ENCODE results near the gene DISC1. TPM values are rescaled to one million over a fixed set of nuclear protein-coding genes. Genes with fewer than 3 reads are reported as not detected.

The DISC1 gene
- total RNA-seq, 1 experiment from 2014 or later: 0.36 TPM

DNA sequence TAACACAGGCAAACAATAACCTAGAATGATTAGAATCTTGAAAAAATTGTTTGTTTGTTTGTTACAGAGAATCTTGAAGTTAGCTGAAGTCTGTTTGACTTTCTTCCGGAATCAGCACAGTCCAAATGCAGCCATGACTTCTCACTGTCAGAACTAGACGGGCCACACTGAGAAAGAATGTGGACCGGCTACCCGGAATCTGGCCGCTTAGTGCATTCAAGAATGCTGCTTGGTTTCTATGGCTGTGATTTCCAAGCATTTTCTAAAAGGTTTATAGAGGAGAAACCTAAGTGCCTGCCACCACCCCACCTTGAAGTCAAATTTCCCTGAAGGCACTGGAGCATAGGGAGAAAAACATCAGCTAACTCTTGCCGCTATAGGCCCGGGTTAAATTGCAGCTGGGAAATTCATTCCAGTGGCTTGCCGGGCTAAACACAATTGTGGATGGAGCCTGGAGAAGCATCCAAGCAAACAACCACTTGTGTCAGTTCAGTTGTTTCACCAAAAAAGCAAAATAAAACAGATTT, 231.1 kb downstream of the DISC1 start:
- Histone ChIP-seq H3K27ac (ENCODE audit: low read length) (no peak overlapping the region), H3K4me3 (ENCODE audit: low read depth in 2 of 2, low read length in 2 of 2) (no peak overlapping the region), H3K4me1 (ENCODE audit: control insufficient read depth, insufficient read depth, low read length) (no peaks in the 10 kb centered on the region), H3K36me3 (ENCODE audit: control insufficient read depth, insufficient read depth, low read length) (no peaks in the 10 kb centered on the region), H3K9me3 (ENCODE audit: control insufficient read depth, insufficient read depth, low read depth, low read length) (no peaks in the 10 kb centered on the region), H3K27me3 (ENCODE audit: control insufficient read depth, insufficient read depth, low read length) (no peaks in the 10 kb centered on the region)
- BruUV-seq (replicated peaks): no TSS peak
- CTCF ChIA-PET: no interaction called here
- intact Hi-C loops (cut with micrococcal nuclease; ENCODE audit: unreplicated experiment) (no loop called here), in situ Hi-C loops (cut with HindIII; ENCODE audit: low pct_unique_long_range_greater_than_20kb, low sequenced_read_pairs) (no loop called here)
- POLR2A ChIA-PET: no interaction called here
- ATAC-seq (no peak), DNase-seq (ENCODE audit: low read depth, low spot score) (no peak)
- TF ChIP-seq, protein P1, sequence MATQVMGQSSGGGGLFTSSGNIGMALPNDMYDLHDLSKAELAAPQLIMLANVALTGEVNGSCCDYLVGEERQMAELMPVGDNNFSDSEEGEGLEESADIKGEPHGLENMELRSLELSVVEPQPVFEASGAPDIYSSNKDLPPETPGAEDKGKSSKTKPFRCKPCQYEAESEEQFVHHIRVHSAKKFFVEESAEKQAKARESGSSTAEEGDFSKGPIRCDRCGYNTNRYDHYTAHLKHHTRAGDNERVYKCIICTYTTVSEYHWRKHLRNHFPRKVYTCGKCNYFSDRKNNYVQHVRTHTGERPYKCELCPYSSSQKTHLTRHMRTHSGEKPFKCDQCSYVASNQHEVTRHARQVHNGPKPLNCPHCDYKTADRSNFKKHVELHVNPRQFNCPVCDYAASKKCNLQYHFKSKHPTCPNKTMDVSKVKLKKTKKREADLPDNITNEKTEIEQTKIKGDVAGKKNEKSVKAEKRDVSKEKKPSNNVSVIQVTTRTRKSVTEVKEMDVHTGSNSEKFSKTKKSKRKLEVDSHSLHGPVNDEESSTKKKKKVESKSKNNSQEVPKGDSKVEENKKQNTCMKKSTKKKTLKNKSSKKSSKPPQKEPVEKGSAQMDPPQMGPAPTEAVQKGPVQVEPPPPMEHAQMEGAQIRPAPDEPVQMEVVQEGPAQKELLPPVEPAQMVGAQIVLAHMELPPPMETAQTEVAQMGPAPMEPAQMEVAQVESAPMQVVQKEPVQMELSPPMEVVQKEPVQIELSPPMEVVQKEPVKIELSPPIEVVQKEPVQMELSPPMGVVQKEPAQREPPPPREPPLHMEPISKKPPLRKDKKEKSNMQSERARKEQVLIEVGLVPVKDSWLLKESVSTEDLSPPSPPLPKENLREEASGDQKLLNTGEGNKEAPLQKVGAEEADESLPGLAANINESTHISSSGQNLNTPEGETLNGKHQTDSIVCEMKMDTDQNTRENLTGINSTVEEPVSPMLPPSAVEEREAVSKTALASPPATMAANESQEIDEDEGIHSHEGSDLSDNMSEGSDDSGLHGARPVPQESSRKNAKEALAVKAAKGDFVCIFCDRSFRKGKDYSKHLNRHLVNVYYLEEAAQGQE (IDR thresholded peaks at IDR 0.05; ENCODE audit: insufficient read depth in 1 of 2, low read depth in 2 of 2, low read length in 1 of 2): no peak
- TF ChIP-seq TCF7L2 (IDR thresholded peaks at IDR 0.05; ENCODE audit: low read depth, low read length) (no peak), SIN3A (IDR thresholded peaks at IDR 0.05; ENCODE audit: borderline replicate concordance, insufficient read depth, low read depth, low read length) (no peak), POLR2AphosphoS5 (IDR thresholded peaks at IDR 0.05; ENCODE audit: low read depth, low read length) (no peak)
- TF ChIP-seq, protein P2, sequence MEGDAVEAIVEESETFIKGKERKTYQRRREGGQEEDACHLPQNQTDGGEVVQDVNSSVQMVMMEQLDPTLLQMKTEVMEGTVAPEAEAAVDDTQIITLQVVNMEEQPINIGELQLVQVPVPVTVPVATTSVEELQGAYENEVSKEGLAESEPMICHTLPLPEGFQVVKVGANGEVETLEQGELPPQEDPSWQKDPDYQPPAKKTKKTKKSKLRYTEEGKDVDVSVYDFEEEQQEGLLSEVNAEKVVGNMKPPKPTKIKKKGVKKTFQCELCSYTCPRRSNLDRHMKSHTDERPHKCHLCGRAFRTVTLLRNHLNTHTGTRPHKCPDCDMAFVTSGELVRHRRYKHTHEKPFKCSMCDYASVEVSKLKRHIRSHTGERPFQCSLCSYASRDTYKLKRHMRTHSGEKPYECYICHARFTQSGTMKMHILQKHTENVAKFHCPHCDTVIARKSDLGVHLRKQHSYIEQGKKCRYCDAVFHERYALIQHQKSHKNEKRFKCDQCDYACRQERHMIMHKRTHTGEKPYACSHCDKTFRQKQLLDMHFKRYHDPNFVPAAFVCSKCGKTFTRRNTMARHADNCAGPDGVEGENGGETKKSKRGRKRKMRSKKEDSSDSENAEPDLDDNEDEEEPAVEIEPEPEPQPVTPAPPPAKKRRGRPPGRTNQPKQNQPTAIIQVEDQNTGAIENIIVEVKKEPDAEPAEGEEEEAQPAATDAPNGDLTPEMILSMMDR (IDR thresholded peaks at IDR 0.05): no peak

DNA sequence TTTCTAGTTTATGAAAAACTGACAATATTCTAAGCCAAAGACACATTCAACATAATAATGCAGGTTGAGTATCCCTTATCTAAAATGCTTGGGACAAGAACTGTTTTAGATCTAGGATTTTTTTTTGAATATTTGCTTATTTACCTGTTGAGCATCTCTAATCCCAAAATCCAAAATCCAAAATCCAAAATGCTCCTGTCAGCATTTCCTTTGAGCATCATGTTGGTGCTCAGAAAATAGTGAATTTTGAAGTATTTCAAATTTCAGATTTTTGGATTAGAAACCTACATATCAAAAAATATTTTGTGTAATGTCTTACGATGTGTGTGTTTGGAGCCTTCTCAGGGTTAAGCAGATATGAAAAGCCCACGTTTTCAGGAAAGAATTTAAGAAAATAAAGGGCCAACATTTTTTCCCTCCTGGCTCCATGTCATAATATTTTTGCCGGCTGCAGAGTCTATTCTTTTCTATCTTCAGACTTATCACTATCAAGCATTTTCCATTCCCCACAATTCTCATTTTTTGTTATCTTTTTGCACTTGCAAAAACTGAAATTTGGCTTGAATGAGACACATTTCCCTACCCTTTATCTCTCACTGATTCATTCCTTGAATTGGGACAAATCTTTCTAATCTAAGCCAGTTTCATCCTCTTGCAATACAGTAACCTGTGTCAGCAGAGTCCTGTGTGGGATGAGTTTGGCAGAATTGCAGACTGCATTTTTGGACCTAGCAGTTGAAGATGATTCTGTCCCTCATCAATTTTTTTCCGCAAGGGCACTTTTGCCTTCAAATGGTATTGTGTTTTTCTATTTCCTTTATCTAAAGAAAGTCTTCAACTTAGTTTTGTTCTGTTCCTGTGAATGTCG, 233.9 kb downstream of the DISC1 start:
- BruUV-seq (replicated peaks): no TSS peak
- Histone ChIP-seq H3K4me3 (ENCODE audit: low read depth in 2 of 2, low read length in 2 of 2) (no peak overlapping the region), H3K9me3 (ENCODE audit: control insufficient read depth, insufficient read depth, low read depth, low read length) (no peaks in the 10 kb centered on the region), H3K4me1 (ENCODE audit: control insufficient read depth, insufficient read depth, low read length) (no peaks in the 10 kb centered on the region), H3K27me3 (ENCODE audit: control insufficient read depth, insufficient read depth, low read length) (no peaks in the 10 kb centered on the region), H3K27ac (ENCODE audit: low read length) (no peak overlapping the region), H3K36me3 (ENCODE audit: control insufficient read depth, insufficient read depth, low read length) (no peaks in the 10 kb centered on the region)
- ChIA-PET POLR2A (no interaction called here), CTCF (no interaction called here)
- no peak for ATAC-seq
- in situ Hi-C loops (cut with HindIII; ENCODE audit: low pct_unique_long_range_greater_than_20kb, low sequenced_read_pairs) (no loop called here), intact Hi-C loops (cut with micrococcal nuclease; ENCODE audit: unreplicated experiment) (no loop called here)
- TF ChIP-seq SIN3A (IDR thresholded peaks at IDR 0.05; ENCODE audit: borderline replicate concordance, insufficient read depth, low read depth, low read length) (no peak), POLR2AphosphoS5 (IDR thresholded peaks at IDR 0.05; ENCODE audit: low read depth, low read length) (no peak), TCF7L2 (IDR thresholded peaks at IDR 0.05; ENCODE audit: low read depth, low read length) (no peak)
- TF ChIP-seq, protein P1 (IDR thresholded peaks at IDR 0.05; ENCODE audit: insufficient read depth in 1 of 2, low read depth in 2 of 2, low read length in 1 of 2): no peak
- TF ChIP-seq, protein P2 (IDR thresholded peaks at IDR 0.05): no peak
- DNase-seq (ENCODE audit: low read depth, low spot score): no peak
